HuH-7.5 (cell line): Measurements from ENCODE around the gene MYO1H.
A peak's percentile ranks its signal among the peaks of the same experiment; 100 is the strongest.
"Not testable (repeated sequence)": the region's sequence is repeated elsewhere in the genome, so short reads cannot be mapped to it uniquely, and the experiment has no call there.

Source experiments
- DNase-seq: peaks from one replicate; pipeline ENCODE4 v3.0.0; 2011; ENCODE audit warnings: low spot score

MYO1H gene

DNA sequence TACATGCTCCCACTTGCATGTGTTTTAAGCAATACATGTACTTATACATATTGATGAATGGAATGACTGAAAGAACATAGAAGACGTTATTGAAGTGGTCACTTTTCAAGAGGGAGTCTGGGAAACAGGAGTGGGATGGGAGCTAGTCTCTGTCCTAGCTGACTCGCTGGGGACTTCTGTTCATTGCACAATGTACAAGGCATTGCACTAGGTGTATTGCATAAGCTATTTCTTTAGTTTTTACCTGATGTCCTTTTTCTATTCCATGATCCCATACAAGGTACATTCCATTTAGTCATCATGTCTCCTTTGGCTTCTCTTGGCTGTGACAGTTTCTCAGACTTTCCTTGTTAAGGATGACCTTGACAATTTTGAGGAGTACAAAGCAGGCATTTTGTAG is 4.0 kb upstream of the MYO1H start:
- no peak for DNase-seq

DNA sequence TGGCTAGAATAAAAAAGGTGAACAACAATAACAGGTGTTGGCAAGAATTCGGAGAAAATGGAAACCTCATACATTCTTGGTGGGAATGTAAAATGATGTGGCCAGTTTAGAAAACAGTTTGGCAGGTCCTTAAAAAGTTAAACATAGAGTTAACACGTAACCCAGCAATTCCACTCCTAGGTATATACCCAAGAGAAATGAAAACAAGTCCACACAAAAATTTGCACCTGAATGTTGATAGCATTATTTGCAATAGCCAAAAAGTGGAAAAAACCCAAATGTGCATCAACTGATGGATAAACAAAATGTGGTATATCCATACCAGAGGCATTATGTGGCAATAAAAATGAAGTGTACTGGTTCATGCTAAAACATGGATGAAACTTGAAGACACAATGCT is 2.3 kb upstream of the MYO1H start:
- no peak for DNase-seq

DNA sequence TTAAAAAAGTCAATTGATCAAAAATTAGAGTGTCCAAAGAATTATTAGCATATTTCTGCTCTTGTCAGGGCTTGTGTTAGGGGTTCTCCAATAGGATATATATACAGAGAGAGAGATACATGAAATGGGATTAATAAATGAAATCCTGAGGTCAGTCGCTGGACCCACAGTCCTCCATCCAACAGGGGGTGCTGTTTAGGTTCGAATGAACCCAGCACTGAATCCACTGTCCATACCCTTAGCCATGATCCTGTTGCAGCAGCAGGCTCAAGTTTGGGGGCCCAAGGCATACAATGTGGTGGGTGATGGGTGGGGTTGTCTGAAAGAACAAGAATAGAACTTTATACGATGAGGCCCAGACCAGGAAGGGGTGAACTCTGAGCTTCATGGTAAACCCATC is 780 bp upstream of the MYO1H start:
- DNase-seq, result no peak

DNA sequence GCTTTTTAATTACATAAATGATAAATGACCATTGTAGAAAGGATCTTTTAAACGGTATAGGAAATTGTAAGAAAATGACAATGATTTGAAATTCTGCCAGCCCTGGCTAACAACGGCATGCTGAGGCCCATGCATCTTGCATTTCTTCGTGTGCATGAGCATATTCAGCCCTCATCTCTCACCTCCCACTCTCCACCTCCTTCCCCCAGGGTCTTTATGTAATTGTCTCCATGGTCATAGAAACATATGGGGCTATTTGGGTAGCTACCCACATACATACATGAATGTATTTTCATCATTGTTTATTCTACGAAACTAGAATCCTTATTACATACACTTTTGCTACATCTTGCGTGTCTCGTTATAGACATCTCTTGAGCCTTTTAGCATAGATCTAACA is 4.5 kb downstream of the MYO1H start:
- DNase-seq, result no peak

DNA sequence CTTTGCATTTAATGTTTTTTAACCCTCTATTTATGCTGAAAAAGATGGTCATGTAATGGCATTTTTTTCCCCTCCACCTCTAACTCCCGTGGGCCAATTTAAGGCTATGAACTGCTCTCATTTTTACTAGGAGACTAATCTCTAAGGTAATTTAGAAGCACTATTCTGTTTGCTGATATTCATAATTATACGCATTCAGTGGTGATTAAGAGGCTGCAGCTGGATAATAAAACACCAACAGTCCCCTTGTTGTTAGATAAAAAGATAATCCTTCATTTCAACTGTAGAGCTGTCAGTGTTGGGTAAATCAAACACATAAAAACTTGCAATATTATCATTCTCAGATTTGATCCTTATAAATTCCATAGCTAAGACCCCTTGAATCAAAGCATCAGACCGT is 8.9 kb downstream of the MYO1H start:
- no peak for DNase-seq

DNA sequence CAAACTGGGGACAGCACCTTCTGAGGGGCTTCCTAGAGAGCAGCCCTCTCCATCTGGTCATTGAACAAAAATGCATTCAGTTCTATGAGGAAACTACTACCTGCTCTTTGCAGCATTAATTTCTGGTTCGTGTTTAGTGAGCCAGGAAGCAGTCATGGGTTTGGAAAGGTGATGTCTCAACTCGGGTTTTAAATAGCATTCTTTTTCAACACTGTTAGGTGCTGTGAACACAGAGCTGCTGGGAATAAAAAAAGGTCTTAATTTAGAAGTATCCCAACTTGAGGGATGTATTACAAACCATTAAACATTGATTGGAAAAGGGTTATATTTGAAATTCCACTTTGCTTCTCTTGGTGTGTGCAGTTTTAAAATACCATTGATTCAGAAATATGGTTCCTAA is 9.3 kb downstream of the MYO1H start:
- no peak for DNase-seq

DNA sequence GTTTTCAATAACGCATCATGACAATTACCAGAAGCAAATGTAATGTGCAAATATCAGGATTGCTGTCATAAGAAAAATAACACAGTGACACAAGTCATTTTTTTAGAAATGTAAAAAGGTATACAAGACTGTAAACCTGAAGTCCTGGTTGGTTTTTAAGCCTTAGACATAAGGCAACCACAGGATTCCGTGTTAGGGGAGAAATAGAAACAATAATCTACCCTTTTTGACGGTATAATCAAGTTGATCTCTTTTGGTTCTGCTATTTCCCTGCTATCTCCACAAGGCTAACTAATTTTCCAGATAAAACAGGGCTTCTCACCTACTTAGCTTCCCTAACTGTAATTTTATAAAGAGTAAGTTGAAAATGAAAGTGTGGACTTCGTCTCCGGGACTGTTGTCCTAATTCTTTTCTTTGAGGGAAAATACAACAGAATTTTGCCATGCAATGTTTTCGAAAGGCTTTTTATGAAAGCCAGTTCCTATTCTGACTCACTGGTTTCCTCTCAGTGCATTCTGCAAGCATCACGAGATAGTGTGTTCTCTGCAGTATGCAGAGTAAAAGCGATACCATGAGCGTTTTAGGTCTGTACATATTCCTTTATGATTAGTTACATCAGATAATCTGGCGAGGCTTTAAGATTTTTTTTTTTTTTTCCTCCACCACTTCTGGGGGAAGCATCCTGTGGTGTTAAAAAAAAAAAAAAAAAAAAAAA is 10.6 kb downstream of the MYO1H start:
- no peak for DNase-seq

DNA sequence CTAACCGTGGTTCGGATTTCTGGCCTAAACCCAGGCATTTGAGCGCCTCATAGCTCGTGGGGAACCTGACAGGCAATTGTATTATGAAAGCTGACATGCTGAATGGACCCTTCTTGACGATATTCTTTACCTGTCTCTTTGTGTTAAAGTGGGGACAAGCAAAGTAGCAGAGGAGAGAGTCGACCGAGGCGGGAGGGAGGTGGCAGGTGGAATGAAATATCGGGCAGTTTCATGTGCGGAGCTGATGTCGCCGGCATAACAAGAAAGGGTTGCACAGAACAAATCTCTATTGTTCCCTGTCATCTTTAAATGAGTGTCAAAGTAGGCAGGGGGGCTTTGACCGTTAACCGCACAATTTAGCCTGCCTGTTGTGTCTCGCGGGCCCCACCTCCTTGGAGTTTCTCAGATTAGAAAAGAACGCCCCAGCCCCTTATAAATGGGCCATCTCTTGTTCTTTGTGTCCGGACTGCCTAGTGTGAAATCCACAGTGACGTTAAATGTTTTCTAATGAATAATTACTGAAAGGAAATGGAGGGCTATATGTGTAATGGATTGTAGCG is 11.5 kb downstream of the MYO1H start:
- DNase-seq, result no peak

DNA sequence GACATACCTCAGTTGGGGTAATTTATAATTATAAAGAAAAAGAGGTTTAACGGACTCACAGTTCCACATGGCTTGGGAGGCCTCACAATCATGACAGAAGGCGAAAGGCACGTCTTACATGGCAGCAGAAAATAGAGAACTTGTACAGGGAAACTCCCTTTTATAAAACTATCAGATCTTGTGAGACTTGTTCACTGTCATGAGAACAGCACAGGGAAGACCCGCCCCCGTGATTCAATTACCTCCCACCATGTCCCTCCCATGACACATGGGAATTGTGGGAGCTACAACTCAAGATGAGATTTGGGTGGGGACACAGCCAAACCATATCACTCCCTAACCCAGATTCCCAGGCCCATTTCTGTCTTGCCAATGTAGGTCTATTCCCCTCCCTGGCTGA is 22.1 kb downstream of the MYO1H start:
- no peak for DNase-seq

DNA sequence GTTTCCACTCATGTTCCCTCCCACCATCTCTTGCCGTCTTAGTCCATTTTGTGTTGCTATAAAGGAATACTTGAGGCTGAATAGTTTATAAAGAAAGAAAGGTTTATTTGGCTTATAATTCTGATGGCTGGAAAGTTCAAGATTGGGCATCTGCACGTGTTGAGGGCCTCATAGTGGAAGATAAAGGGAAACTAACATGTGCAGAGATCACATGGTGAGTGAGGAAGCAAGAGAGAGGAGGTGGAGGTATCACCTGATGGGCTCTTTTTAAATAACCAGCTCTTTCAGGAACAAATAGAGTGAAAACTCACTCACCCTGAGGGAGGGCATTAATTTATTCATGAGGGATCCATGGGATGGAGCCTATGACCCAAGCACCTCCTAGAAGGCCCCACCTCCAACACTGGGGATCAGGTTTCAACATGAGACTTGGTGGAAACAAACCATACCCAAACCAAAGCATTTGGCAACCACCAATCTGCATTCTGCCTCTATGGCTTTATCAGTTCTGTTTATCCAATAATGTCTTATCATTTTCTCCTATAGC is 29.5 kb downstream of the MYO1H start:
- DNase-seq, result no peak

DNA sequence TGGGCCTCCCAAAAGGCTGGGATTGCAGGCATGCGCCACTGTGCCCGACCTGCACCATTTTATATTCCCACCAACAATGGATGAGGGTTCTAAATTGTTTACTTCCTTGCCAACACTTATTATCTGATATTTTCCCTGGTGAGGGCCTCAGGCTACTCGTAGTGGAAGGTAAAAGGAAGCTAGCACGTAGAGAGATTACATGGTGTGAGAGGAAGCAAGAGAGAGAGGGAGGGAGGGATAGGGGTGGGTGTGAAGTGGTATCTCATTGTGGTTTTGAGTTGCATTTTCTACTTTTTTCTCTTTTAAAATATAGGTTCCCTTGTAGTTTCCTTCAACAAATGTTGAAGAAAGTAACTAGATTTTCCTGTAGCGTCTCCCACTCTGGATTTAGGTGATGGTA is 30.9 kb downstream of the MYO1H start:
- DNase-seq, result no peak

DNA sequence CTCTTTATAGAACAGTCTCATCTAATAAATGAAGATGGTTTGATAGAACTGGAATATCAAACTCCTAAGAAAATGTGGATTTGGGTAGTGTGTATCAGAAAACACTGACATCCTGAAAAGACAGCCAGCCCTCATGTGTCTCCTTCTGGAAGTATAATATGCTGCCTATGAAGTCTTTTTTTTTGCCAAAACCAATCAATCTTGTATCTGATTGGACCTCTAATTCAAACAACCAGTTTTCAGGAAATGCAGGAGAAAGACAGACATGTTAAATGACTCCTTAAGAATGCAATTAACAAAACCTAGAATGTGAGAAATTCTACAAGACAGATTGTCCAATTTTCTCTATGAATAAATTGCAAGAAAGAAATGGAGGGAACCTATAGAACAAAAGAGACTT is 34.3 kb downstream of the MYO1H start:
- no peak for DNase-seq

DNA sequence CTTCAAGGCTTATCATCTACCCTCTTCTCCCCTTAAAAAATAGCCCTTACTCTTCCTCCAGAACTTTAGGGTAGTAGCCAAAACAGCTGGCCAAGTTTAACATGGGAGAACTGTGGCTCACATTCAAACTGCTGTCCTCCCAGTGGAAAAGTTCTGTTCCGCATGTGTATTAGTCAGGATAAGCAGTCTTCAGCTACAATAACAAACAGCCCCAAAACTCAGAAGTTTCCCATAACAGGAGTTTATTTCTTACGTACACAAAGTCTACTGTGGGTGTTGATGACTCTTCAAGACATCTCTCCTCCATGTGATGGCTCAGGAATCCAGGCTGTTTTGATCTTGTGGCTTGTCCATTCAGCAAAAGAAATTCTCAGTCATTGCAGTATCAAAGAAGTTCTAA is 35.5 kb downstream of the MYO1H start:
- no peak for DNase-seq

DNA sequence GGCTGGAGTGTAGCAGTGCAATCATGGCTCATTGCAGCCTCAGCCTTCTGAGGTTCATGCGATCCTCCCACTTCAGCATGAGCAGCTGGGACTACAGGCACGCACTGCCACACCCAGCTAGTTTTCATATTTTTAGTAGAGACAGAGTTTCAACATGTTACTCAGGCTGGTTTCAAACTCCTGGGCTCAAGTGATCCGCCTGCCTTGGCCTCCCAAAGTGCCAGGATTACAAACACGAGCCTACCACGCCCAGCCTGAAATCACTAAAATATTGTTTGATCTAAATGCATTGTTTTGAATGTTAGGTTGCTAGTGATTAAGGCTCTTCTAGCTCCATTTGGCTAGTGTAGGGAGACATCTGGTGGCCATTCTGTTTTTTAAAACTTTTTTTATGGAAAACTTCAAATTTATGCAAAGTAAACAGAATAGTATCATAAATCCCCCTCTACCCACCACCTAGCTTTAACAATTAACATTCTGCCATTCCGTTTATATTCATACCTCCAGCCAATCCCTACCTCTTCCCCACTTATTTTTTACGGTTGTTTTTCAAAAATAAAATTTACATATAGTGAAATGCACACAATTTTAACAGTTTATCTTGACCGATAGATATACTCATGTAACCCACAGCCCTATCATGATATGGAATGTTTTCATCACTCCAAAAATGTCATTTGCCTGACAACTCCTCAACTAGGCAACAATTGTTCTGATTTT is 37.8 kb downstream of the MYO1H start:
- no peak for DNase-seq

DNA sequence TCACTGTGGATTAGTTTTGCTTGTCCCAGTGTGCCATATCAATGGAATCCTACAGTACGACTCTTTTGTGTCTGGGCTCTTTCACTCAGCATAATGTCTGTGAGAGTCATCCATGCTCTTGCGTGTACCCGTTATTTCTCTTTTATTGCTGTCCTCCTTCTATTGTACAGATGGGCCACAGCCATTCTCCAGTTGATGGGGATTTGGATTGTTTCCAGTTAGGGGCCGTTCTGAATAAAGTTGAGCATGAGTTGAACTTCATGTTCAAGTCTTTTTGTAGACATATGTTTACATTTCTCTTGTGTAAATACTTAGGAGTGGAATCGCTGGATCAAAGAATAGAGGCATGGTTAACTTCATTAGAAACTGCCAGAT is 38.3 kb downstream of the MYO1H start:
- DNase-seq, result no peak

DNA sequence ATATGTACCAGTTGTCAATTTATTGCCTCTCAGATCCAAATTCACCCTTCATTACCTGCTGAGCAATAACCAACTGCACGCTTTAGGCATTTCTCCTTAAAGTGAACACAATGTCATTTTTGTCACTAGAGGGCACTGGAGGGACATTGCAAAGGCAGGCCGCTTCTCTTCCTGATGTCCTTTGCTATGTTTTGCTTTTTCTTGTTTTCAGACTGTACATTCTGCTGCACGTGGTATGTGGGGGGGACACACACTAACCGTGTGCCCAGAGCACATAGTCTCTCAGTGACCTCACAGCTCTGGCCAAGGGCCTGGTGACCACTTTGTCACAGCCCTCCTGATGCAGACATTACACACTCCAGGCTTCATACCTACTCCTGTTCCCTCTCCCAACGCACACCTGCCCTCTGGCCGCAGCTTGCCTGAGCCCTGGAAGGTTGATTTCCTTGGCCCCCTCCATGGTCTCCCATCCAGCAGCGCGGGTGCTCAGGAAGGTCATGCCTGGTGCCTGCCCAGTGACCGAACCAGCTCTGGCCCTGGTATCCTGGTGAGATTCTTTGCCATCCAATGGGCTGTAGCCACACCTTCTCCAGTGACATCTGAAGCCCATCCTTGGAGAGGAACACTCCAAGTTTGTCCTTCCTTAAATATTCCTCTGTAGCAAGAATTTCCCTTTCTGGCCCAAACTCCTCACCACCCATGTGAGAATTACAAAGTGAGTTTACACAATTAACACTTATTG is 39.9 kb downstream of the MYO1H start:
- DNase-seq, result peak; percentile 27

DNA sequence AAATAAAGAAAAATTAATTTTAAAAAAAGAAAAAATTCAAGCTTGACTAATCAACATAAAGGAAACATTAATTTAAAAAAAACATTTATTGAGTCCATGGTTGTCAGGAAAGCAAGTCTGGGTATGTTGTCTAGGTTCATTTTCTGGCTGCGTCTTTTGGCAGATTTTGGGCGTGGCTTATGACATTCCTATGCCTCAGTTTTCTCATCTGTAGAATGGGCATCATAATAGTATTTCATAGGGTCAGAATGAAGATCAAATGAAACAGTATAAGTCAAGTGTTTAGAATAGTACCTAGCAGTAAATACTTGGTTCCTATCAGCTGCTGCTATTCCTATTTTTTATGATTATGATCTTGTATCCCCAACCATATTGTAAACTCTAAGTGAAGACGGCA is 40.5 kb downstream of the MYO1H start:
- no peak for DNase-seq

DNA sequence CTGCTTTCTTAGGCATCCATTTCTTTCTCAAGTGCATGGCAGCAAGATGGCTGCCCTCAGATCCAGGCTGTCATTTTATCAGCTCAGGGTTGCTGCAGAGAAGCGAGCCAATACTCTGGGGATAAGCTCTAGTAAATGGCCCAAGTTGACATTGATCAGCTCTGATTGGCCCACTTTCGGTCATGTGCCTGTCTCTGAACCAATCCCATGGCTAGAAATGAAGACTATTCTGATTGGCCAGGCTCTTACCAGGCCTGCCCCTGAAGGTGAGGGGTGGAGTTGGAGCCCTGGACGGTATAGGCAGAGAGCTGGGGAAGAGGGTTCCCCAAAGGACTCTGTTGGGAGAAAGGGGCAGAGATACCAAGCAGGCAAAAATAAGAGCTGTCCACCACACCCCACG is 41.4 kb downstream of the MYO1H start:
- DNase-seq, result no peak

DNA sequence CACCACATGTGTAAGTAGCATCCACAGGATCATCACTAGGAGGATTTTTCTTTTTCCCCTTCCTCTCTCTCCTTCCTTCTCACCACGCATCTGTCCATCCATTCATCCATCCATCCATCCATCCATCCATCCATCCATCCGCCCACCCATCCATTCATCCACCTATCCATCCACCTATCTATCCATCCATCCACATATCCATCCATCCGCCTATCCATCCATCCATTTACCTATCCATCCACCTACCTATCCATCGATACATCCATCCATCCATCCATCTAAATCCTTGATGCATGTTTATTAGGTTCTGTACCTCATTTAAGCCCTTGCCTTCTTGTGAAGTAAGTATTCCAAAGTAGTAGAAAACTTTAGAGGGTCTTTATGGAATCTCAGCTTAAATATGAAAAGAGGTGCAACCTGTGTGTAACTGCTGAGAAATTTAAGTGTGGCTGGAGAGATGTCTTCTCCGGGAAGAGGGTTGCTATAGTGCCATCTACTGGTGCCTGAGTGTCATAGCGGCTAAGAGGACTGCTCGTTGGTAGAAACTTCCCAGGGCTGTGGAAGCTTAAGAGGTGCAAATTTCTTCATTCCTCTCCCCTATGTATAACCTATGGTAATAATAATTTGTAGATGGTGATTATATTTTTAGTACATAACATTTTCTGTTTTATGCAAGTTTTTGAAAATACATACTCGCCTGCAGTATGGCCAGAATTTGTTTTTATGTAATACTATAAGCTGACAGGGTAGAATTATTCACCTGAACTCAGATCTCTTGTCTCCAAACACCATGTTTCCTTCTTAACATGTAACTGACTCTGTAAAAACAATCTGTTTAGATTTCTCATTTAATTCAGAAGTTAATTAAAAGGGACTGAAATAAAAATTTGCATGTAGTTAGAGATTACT is 46.0 kb downstream of the MYO1H start:
- peak; percentile 56 for DNase-seq

DNA sequence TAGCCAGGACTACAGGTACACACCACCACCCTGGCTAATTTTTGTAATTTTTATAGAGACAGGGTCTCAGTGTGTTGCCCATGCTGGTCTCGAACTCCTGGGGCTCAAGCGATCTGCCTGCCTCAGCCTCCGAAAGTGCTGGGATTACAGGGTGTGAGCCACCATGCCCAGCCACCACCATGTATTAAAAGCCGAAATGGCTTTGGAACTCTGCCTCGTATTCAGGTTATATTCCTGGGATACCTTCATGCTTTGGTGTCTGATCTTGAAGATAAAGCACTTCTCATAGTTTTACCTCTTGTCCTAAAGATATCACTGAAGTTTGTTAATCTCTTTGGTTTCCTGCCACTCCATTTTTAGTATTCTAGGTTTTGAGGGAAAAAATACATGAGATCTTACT is 47.2 kb downstream of the MYO1H start:
- no peak for DNase-seq

DNA sequence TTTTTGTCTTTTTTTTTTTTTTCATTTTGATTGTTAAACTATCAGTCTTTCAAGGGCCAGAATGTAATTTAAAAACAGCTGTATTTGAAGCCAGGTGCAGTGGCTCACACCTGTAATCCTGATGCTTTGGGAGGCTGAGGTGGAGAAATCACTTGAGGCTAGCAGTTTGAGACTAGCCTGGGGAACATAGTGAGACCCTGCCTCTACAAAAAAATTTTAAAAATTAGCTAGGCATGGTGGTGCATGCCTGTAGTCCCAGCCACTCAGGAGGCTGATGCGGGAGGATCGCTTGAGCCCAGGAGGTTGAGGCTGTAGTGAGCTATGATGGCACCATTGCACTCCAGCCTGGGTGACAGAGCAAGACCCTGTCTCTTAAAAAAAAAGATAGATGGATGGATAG is 57.1 kb downstream of the MYO1H start:
- DNase-seq, result not testable (repeated sequence)

DNA sequence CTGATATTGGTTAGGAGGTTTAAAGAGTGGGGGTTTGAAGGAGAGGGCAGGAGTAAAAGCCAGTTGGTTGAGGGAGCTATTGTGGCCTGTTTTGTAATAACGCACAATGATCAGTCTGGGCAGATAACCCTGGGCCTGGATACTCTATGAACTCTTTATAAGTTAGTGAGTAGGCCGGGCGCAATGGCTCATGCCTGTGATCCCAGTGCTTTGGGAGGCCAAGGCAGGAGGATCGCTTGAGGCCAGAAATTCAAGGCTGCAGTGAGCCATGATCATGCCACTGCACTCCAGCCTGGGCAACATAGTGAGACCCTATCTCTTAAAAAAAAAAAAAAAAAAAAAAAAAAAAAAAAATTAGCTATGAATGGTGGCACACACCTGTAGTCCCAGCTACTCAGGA is 58.4 kb downstream of the MYO1H start:
- DNase-seq, result not testable (repeated sequence)
